ENCODE results near the gene SPEF2. TPM values are rescaled to one million over a fixed set of nuclear protein-coding genes. Genes with fewer than 3 reads are reported as not detected.

SPEF2 gene
- total and polyA plus RNA-seq, 2 experiments from 2014 or later: 5.1 TPM

GRCh38 chr5:35828082-35828598 lies 210.5 kb downstream of the SPEF2 start:
- H3K4me3 ChIP-seq: no peak overlapping the region
- 95% methylated on average over 4 of the region's 4 CpGs for WGBS (ENCODE audit: low lambda C conversion rate, missing lambda C conversion rate)
- no peak for DNase-seq (ENCODE audit: low spot score)
- H3K79me2 ChIP-seq: no peaks in the 10 kb centered on the region
- TF ChIP-seq, protein P1, sequence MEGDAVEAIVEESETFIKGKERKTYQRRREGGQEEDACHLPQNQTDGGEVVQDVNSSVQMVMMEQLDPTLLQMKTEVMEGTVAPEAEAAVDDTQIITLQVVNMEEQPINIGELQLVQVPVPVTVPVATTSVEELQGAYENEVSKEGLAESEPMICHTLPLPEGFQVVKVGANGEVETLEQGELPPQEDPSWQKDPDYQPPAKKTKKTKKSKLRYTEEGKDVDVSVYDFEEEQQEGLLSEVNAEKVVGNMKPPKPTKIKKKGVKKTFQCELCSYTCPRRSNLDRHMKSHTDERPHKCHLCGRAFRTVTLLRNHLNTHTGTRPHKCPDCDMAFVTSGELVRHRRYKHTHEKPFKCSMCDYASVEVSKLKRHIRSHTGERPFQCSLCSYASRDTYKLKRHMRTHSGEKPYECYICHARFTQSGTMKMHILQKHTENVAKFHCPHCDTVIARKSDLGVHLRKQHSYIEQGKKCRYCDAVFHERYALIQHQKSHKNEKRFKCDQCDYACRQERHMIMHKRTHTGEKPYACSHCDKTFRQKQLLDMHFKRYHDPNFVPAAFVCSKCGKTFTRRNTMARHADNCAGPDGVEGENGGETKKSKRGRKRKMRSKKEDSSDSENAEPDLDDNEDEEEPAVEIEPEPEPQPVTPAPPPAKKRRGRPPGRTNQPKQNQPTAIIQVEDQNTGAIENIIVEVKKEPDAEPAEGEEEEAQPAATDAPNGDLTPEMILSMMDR (IDR thresholded peaks at IDR 0.05; ENCODE audit: poor library complexity): no peak
- TF ChIP-seq EZH2phosphoT487 (IDR thresholded peaks at IDR 0.05; ENCODE audit: low read depth, severe bottlenecking, unreplicated experiment) (no peak), EZH2 (IDR thresholded peaks at IDR 0.05; ENCODE audit: borderline replicate concordance) (no peak)
- H3K9me3 ChIP-seq (ENCODE audit: low read depth): no peaks in the 10 kb centered on the region
- no peak overlapping the region for H3K4me2 ChIP-seq
- no peaks in the 10 kb centered on the region for H3K36me3 ChIP-seq (replicated peaks; ENCODE audit: insufficient read depth, low read depth)
- no peaks in the 10 kb centered on the region for H3K27me3 ChIP-seq
- H3K27ac ChIP-seq: no peak overlapping the region
- no peaks in the 10 kb centered on the region for H3K9me2 ChIP-seq (replicated peaks; ENCODE audit: insufficient read depth)
- H3K4me1 ChIP-seq (ENCODE audit: insufficient read depth): no peaks in the 10 kb centered on the region
- no peaks in the 10 kb centered on the region for H4K20me1 ChIP-seq (ENCODE audit: insufficient read depth, poor library complexity, severe bottlenecking)
- no peak overlapping the region for H2AFZ ChIP-seq

DNA sequence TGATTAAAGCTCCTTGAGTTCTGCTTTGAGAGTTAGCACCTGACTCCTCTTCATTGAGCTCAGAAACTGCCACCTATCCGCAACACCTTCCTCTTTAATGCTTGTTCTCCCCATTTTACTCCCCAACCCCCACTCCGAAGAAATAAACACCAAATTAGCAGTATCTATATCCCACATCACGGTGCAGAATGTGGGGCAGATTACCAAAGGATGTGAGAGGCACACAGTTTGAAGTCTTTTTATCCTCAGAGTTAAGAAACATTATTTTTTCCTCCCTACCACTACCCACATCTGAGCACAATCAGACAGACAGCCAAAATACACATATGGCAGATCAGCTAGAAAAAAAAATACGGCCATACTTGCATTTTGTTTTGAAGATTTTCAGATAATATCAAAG lies 212.9 kb downstream of the SPEF2 start:
- DNase-seq (ENCODE audit: low spot score): no peak
- TF ChIP-seq EZH2 (IDR thresholded peaks at IDR 0.05; ENCODE audit: borderline replicate concordance) (no peak), EZH2phosphoT487 (IDR thresholded peaks at IDR 0.05; ENCODE audit: low read depth, severe bottlenecking, unreplicated experiment) (no peak)
- TF ChIP-seq, protein P1 (IDR thresholded peaks at IDR 0.05; ENCODE audit: poor library complexity): no peak
- Histone ChIP-seq H3K4me1 (ENCODE audit: insufficient read depth) (no peaks in the 10 kb centered on the region), H3K9me2 (replicated peaks; ENCODE audit: insufficient read depth) (no peaks in the 10 kb centered on the region), H3K27ac (no peak overlapping the region), H4K20me1 (ENCODE audit: insufficient read depth, poor library complexity, severe bottlenecking) (no peaks in the 10 kb centered on the region), H3K36me3 (replicated peaks; ENCODE audit: insufficient read depth, low read depth) (no peaks in the 10 kb centered on the region), H3K79me2 (no peaks in the 10 kb centered on the region), H3K27me3 (peaks cover 3% of the 10 kb centered on the region), H3K4me3 (no peak overlapping the region), H2AFZ (no peak overlapping the region), H3K9me3 (ENCODE audit: low read depth) (no peaks in the 10 kb centered on the region), H3K4me2 (no peak overlapping the region)
- WGBS (ENCODE audit: low lambda C conversion rate, missing lambda C conversion rate): 74% methylated on average over 4 of the region's 4 CpGs

- H3K4me2 ChIP-seq: no peak overlapping the region
- TF ChIP-seq, protein P1 (IDR thresholded peaks at IDR 0.05; ENCODE audit: poor library complexity): no peak
- no peak for TF ChIP-seq EZH2phosphoT487 (IDR thresholded peaks at IDR 0.05; ENCODE audit: low read depth, severe bottlenecking, unreplicated experiment)
- TF ChIP-seq EZH2 (IDR thresholded peaks at IDR 0.05; ENCODE audit: borderline replicate concordance): no peak
- H3K79me2 ChIP-seq: no peaks in the 10 kb centered on the region
- H3K9me3 ChIP-seq (ENCODE audit: low read depth): no peaks in the 10 kb centered on the region
- H4K20me1 ChIP-seq (ENCODE audit: insufficient read depth, poor library complexity, severe bottlenecking): no peaks in the 10 kb centered on the region
- H3K9me2 ChIP-seq (replicated peaks; ENCODE audit: insufficient read depth): no peaks in the 10 kb centered on the region
- no peak overlapping the region for H2AFZ ChIP-seq
- peaks cover 3% of the 10 kb centered on the region for H3K27me3 ChIP-seq
- H3K4me3 ChIP-seq: no peak overlapping the region
- DNase-seq (ENCODE audit: low spot score): no peak
- WGBS (ENCODE audit: low lambda C conversion rate, missing lambda C conversion rate): 71% methylated on average over 2 of the region's 2 CpGs
- H3K36me3 ChIP-seq (replicated peaks; ENCODE audit: insufficient read depth, low read depth): no peaks in the 10 kb centered on the region
- H3K4me1 ChIP-seq (ENCODE audit: insufficient read depth): no peaks in the 10 kb centered on the region
- no peak overlapping the region for H3K27ac ChIP-seq
These were observed 215.1 kb downstream of the SPEF2 start for GRCh38 chr5:35832762-35833161.
